ENCODE results near the gene FOXA1. TPM values are rescaled to one million over a fixed set of nuclear protein-coding genes. Genes with fewer than 3 reads are reported as not detected.
"Not testable (repeated sequence)": the region's sequence is repeated elsewhere in the genome, so short reads cannot be mapped to it uniquely, and the experiment has no call there.

Gene FOXA1
- total RNA-seq, 2 experiments from 2014 or later: not detected

DNA sequence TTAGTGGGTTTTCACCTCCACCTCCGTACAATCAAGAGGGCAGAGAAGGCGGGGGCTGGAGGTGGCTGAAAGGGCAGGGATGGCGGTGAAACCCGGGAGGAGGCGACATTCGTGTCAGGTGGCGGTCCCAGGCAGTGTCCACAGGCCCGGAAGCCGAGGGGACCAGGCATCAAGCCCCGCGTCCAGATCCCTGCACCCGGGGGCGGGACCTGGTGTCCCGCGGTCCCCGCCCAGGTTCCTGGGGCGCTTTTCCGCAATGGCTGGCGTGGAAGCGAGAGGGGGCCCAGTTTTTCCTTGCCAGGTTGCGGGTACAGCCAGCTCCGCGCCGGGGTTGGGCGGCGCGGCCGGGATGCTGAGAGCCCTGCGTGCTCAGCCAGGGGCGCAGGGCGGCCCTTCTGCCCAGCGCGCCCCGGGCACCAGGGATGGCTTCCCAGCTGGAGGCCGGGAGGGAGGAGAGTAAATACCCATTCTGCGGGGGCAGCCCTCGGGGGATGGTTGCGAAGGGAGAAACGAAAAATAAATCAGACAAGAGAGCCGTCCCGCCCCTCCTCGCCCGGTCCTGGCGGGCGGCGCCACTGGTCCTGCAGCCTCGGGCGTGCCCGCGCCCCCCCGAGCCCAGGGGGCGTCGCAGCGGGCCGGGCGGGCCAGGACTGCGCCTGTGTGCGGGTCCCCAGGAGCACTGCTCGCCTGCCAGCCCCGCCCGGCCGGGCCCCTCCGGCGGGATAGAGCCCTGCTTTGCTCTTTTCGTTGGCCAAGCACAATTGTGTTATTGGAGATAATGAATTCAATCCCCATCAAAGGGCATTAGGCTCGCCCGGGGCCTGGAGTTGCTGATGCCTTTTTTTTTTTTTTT lies 11.5 kb downstream of the FOXA1 start:
- Mint-ChIP-seq H3K27ac (no peak overlapping the region), H3K4me3 (no peak overlapping the region), H3K27me3 (peaks cover 46% of the 10 kb centered on the region), H3K4me1 (no peaks in the 10 kb centered on the region), H3K36me3 (ENCODE audit: low read depth) (peaks cover 2% of the 10 kb centered on the region), H3K9me3 (no peaks in the 10 kb centered on the region)
- POLR2A ChIA-PET: no interaction called here
- DNase-seq: no peak
- CTCF ChIA-PET: no interaction called here

- H3K9me3 Mint-ChIP-seq: no peaks in the 10 kb centered on the region
- POLR2A ChIA-PET: no interaction called here
- H3K4me3 Mint-ChIP-seq: no peak overlapping the region
- no peak for DNase-seq
- H3K27me3 Mint-ChIP-seq: peaks cover 15% of the 10 kb centered on the region
- CTCF ChIA-PET: no interaction called here
- no peaks in the 10 kb centered on the region for H3K36me3 Mint-ChIP-seq (ENCODE audit: low read depth)
- H3K4me1 Mint-ChIP-seq: no peaks in the 10 kb centered on the region
- no peak overlapping the region for H3K27ac Mint-ChIP-seq
Measured at GRCh38 chr14:37580146-37580545, 14.9 kb downstream of the FOXA1 start.

DNA sequence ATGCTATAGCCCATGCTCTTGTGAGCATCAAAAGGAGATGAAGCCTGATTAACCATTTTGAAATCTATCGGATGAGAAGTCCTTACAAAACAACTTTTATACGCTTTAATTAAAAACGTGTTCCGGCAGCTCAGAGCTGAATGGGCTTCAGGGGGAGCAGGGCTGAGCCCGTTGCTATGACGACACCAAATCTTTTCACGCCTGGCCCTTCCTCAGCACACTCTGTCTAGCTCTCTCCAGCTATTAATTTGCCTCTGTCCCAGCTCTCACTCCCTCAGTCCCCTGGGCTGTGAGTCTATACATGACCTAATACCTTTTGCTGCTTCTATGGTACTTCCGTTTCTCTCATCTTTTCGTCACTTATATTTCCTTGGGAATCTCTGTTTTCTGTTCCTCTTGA lies 15.8 kb downstream of the FOXA1 start:
- POLR2A ChIA-PET: no interaction called here
- no peaks in the 10 kb centered on the region for H3K4me1 Mint-ChIP-seq

GRCh38 chr14:37573356-37573755 lies 21.7 kb downstream of the FOXA1 start:
- Mint-ChIP-seq H3K9me3 (no peaks in the 10 kb centered on the region), H3K36me3 (ENCODE audit: low read depth) (no peaks in the 10 kb centered on the region), H3K27me3 (no peaks in the 10 kb centered on the region), H3K4me1 (no peaks in the 10 kb centered on the region), H3K4me3 (no peak overlapping the region), H3K27ac (no peak overlapping the region)
- POLR2A ChIA-PET: no interaction called here
- CTCF ChIA-PET: no interaction called here
- no peak for DNase-seq

More for the DNA sequence above, 15.8 kb downstream of the FOXA1 start:
- H3K27me3 Mint-ChIP-seq: peaks cover 11% of the 10 kb centered on the region
- no peaks in the 10 kb centered on the region for H3K9me3 Mint-ChIP-seq
- DNase-seq: no peak
- no peak overlapping the region for H3K27ac Mint-ChIP-seq
- no peak overlapping the region for H3K4me3 Mint-ChIP-seq
- H3K36me3 Mint-ChIP-seq (ENCODE audit: low read depth): no peaks in the 10 kb centered on the region
- CTCF ChIA-PET: no interaction called here

DNA sequence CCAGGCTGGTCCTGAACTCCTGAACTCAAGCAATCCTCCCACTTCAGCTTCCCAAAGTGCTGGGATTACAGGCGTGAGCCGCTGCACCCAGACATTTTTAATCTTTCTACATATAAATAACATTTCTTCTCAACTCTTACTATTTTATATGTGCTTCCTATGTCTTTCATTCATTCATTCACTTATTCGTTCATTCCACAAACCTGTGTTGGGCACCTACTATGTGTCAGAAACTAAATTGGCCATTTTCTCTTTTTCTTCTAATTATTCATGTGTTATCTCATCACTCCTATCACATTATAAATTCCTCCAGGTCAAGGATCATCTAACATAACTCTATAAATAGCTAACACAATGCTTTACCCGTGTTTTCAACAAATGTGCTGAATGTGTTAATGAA lies 23.7 kb downstream of the FOXA1 start:
- CTCF ChIA-PET: no interaction called here

DNA sequence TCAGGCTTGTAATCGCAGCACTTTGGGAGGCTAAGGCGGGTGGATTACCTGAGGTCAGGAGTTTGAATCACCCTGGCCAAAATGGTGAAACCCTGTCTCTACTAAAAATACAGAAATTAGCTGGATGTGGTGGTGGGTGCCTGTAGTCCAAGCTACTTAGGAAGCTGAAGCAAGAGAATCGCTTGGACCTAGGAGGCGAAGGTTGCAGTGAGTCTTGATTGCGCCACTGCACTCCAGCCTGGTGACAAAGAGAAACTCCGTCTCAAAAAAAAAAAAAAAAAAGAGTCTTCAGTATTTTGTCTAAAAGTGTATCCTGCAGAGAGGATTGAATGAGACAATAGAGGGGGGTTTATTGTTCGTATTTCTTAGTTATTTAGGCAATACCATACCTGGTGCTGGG lies 25.3 kb downstream of the FOXA1 start:
- Mint-ChIP-seq H3K27me3 (no peaks in the 10 kb centered on the region), H3K4me1 (no peaks in the 10 kb centered on the region), H3K36me3 (ENCODE audit: low read depth) (no peaks in the 10 kb centered on the region), H3K27ac (no peak overlapping the region), H3K9me3 (no peaks in the 10 kb centered on the region), H3K4me3 (no peak overlapping the region)
- POLR2A ChIA-PET: no interaction called here
- DNase-seq: no peak
- CTCF ChIA-PET: no interaction called here

More for the DNA sequence above, 23.7 kb downstream of the FOXA1 start:
- DNase-seq: no peak
- Mint-ChIP-seq H3K27ac (no peak overlapping the region), H3K36me3 (ENCODE audit: low read depth) (no peaks in the 10 kb centered on the region), H3K4me1 (no peaks in the 10 kb centered on the region), H3K4me3 (no peak overlapping the region), H3K9me3 (no peaks in the 10 kb centered on the region), H3K27me3 (no peaks in the 10 kb centered on the region)
- POLR2A ChIA-PET: no interaction called here

- ChIA-PET POLR2A (no interaction called here), CTCF (no interaction called here)
- no peak for DNase-seq
- H3K36me3 Mint-ChIP-seq (ENCODE audit: low read depth): no peaks in the 10 kb centered on the region
- H3K9me3 Mint-ChIP-seq: no peaks in the 10 kb centered on the region
- no peak overlapping the region for H3K27ac Mint-ChIP-seq
- H3K27me3 Mint-ChIP-seq: no peaks in the 10 kb centered on the region
- no peaks in the 10 kb centered on the region for H3K4me1 Mint-ChIP-seq
- no peak overlapping the region for H3K4me3 Mint-ChIP-seq
Measured at GRCh38 chr14:37566811-37567371, 28.2 kb downstream of the FOXA1 start.

DNA sequence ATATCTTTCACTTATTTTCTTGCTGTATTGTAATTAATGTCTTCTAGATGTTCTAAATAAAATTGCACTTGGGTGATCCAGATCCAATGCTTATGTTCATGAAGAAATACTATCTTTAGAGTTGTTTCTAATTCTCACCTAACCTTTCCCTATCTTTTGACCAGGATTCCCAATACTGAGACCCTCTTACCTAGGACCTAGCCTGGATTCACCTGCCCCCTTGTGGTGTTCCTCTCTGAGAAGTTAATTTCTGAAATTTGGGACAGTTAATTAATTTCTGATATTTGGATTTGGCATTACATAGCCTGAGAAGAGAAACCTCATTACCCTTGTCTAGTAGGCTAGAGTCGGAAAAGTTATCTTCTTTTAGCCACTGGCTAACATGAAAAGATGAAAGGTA lies 29.5 kb downstream of the FOXA1 start:
- Mint-ChIP-seq H3K4me3 (no peak overlapping the region), H3K36me3 (ENCODE audit: low read depth) (no peaks in the 10 kb centered on the region), H3K9me3 (no peaks in the 10 kb centered on the region), H3K27ac (no peak overlapping the region), H3K4me1 (no peaks in the 10 kb centered on the region), H3K27me3 (no peaks in the 10 kb centered on the region)
- no peak for DNase-seq
- ChIA-PET CTCF (no interaction called here), POLR2A (no interaction called here)

DNA sequence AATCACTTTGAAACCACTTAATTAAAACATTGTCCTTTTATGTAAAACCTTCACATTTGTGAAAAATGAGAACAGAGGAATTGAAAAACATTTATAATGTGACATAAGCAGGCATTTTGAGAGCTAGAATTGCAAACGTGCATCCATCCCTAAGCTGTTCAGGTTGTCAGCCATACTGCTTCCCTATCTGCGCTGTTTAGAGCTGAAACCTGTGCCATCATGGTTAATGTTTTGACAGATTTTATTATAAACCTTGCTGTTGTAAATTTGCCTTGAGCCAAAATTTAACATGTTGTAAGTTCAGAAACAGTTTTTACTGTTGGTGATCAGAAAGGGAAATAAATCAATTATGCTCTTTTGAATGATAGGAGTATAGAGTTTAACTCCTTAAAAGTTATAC lies 31.9 kb downstream of the FOXA1 start:
- Mint-ChIP-seq H3K27me3 (no peaks in the 10 kb centered on the region), H3K36me3 (ENCODE audit: low read depth) (no peaks in the 10 kb centered on the region), H3K27ac (no peak overlapping the region), H3K4me3 (no peak overlapping the region), H3K9me3 (no peaks in the 10 kb centered on the region), H3K4me1 (no peaks in the 10 kb centered on the region)
- no peak for DNase-seq
- CTCF ChIA-PET: no interaction called here
- POLR2A ChIA-PET: no interaction called here

DNA sequence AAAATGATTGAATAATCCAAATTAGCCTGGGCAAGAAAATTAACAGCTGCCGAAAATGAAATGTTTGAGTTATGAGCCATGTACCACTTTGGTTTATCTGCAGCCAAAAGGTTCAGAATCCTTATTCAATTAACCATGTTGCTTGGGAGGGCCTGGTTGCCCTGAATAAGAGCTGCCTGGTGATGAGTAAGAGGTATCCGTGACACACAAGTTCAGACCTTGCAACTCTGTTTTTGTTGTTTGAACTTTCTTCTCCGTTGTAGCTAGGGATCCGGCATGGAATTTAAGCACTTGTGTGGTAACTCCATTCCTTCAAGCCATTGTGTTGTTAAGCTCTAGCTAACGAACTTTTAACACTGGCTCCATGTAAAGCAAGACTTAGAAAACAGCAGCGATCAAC lies 35.7 kb downstream of the FOXA1 start:
- no peak for DNase-seq
- no peak overlapping the region for H3K4me3 Mint-ChIP-seq
- no peaks in the 10 kb centered on the region for H3K36me3 Mint-ChIP-seq (ENCODE audit: low read depth)
- H3K4me1 Mint-ChIP-seq: no peaks in the 10 kb centered on the region
- ChIA-PET CTCF (no interaction called here), POLR2A (no interaction called here)
- H3K9me3 Mint-ChIP-seq: peaks cover 4% of the 10 kb centered on the region
- H3K27ac Mint-ChIP-seq: no peak overlapping the region
- no peaks in the 10 kb centered on the region for H3K27me3 Mint-ChIP-seq

GRCh38 chr14:37558740-37559139 lies 36.3 kb downstream of the FOXA1 start:
- ChIA-PET CTCF (no interaction called here), POLR2A (no interaction called here)
- no peaks in the 10 kb centered on the region for H3K4me1 Mint-ChIP-seq

GRCh38 chr14:37555596-37555995 lies 39.5 kb downstream of the FOXA1 start:
- H3K27me3 Mint-ChIP-seq; POLR2A ChIA-PET; H3K4me1 Mint-ChIP-seq; H3K9me3 Mint-ChIP-seq; H3K4me3 Mint-ChIP-seq; H3K36me3 Mint-ChIP-seq (ENCODE audit: low read depth); H3K27ac Mint-ChIP-seq; DNase-seq; CTCF ChIA-PET: not testable (repeated sequence)

More at GRCh38 chr14:37558740-37559139, 36.3 kb downstream of the FOXA1 start:
- H3K27me3 Mint-ChIP-seq: no peaks in the 10 kb centered on the region
- no peak overlapping the region for H3K27ac Mint-ChIP-seq
- peaks cover 4% of the 10 kb centered on the region for H3K9me3 Mint-ChIP-seq
- H3K36me3 Mint-ChIP-seq (ENCODE audit: low read depth): no peaks in the 10 kb centered on the region
- no peak for DNase-seq
- no peak overlapping the region for H3K4me3 Mint-ChIP-seq

DNA sequence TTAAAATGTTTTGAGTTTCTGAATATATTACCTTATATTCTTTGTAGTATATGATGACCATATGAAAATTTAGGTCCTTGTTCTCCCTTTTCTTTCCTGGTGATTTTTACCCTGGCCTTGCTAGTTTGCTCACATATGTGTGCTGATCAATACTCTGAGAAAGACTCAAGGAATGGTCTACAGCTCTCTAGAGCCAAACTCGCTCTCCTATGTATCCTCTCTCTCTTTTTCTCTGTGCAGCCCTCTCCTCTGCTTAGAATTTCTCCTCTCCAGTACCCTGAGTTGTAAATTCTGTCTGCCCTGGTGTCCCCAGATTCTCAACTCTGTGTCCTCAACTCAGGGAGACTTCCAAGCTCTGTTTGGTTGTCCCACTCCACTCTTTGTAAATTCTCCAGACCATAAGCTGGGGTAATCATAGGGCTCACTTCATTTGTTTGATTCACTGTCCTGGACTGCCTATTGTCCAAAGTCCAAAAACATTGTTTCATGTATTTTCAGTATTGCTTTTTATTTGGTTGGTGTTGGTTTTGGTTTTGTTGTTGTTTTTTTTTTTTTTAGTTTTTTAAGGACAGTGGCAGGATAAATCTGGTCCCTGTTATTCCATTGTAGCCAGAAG lies 41.0 kb downstream of the FOXA1 start:
- no peak for DNase-seq
- H3K4me1 Mint-ChIP-seq: no peaks in the 10 kb centered on the region
- POLR2A ChIA-PET: no interaction called here
- no peaks in the 10 kb centered on the region for H3K27me3 Mint-ChIP-seq
- H3K9me3 Mint-ChIP-seq: peaks cover 4% of the 10 kb centered on the region
- H3K4me3 Mint-ChIP-seq: no peak overlapping the region
- no peak overlapping the region for H3K27ac Mint-ChIP-seq
- H3K36me3 Mint-ChIP-seq (ENCODE audit: low read depth): no peaks in the 10 kb centered on the region
- CTCF ChIA-PET: no interaction called here

DNA sequence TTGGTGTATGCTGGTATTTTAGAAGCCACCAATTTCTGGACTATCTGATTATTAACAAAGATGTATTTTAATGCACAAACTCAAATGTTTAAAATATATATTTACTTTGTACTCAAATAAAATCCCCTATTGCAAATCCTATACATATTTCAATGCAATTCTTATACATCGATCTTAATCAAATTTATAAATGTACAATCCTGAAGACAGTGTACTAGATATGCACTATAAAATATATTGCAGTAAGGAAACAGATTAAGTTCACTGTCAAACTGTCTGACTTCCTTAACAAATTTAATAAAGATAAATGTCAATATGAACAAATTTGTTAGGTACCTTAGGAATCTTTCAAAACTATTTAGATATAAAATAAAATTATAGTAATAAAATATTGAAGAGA lies 43.9 kb downstream of the FOXA1 start:
- Mint-ChIP-seq H3K27me3 (no peaks in the 10 kb centered on the region), H3K4me3 (no peak overlapping the region), H3K4me1 (no peaks in the 10 kb centered on the region), H3K9me3 (no peaks in the 10 kb centered on the region), H3K36me3 (ENCODE audit: low read depth) (no peaks in the 10 kb centered on the region), H3K27ac (no peak overlapping the region)
- POLR2A ChIA-PET: no interaction called here
- CTCF ChIA-PET: no interaction called here
- no peak for DNase-seq

Data from activated CD4-positive, alpha-beta T cell treated with anti-CD3 and anti-CD28 coated beads, Interleukin-2, amount 10 ng/mL, durations not matched to agents 7 days and 5 days (primary cell).